Testis (tissue), 2 donors: Measurements from ENCODE around the gene PRSS57.

Experiments used
- CTCF ChIP-seq, 3 experiments: fragments of 450-650 bp in 2 of 3; fragments of 200-600 bp in 1 of 3; sonication (generic) in 1 of 3; IDR thresholded peaks; one replicate each; pipeline ENCODE4 v1.5.1; 2016 to 2019; ENCODE audit warnings: antibody characterized with exemption in 3 of 3, mild to moderate bottlenecking in 2 of 3, moderate library complexity in 1 of 3
- POLR2A ChIP-seq: fragments of 450-650 bp; IDR thresholded peaks from one replicate; pipeline ENCODE4 v1.6.1; 2017; ENCODE audit warnings: antibody characterized with exemption, mild to moderate bottlenecking, moderate library complexity

- TF ChIP-seq CTCF (IDR thresholded peaks at IDR 0.05) (no peak), POLR2A (no peak)
Measured at GRCh38 chr19:674282-675151, 20.7 kb downstream of the PRSS57 start.
